ENCODE measurements around the gene NRXN3.

DNA sequence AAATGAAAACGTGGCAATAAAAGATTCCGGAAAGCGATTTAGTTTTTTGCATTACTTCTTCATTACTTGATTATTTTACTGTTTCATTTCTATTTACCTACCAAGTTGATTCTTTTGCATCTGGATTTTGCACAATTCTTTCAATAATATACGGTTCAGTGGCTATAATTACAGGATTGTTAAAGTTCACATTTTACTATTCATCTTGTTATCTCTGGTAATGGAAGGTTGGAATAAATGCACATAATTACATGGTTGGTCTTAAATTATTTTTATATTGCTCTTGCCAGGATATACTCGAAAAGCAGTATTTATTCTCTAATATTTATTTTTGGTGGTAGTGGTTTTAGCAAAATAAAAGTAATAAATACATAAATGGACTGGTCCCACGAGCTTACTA lies 1203.3 kb downstream of the NRXN3 start:
- no peak for TF ChIP-seq ELF4 (IDR thresholded peaks at IDR 0.05)
- TF ChIP-seq FOXK2 (IDR thresholded peaks at IDR 0.05): no peak
- TF ChIP-seq ARNT (IDR thresholded peaks at IDR 0.05): no peak
- no peak for TF ChIP-seq FOXM1 (IDR thresholded peaks at IDR 0.05; ENCODE audit: borderline replicate concordance)
- TF ChIP-seq FOXA1 (IDR thresholded peaks at IDR 0.05): no peak
- TF ChIP-seq LEF1 (IDR thresholded peaks at IDR 0.05; ENCODE audit: borderline replicate concordance): no peak
- no peak for TF ChIP-seq L3MBTL2 (conservative IDR thresholded peaks at IDR 0.05)
- TF ChIP-seq TARDBP (IDR thresholded peaks at IDR 0.05): no peak
- TF ChIP-seq NFRKB (IDR thresholded peaks at IDR 0.05): no peak

Data from HEK293T (cell line).